Prostate gland (tissue), 2 donors: ENCODE measurements around the gene ADCY1. TPM values are rescaled to one million over a fixed set of nuclear protein-coding genes. Genes with fewer than 3 reads are reported as not detected.

Source experiments
- DNase-seq: peaks from one replicate; pipeline ENCODE4 v3.0.0-alpha.2; 2019; ENCODE audit warnings: low spot score
- H3K27ac ChIP-seq, 2 donors: fragments of 200-600 bp; sonication (generic); 2 replicates each; pipeline ENCODE4 v1.5.1; 2017 to 2019
- H3K27me3 ChIP-seq: fragments of 200-600 bp; sonication (generic); replicated peaks from 2 replicates; pipeline ENCODE4 v1.5.1; 2019; ENCODE audit not compliant: insufficient read depth
- H3K36me3 ChIP-seq, 2 donors: fragments of 200-600 bp; sonication (generic); 1 replicate in 1 of 2; 2 replicates in 1 of 2; pipeline versions ENCODE4 v1.5.1 to v1.8.1; 2017 to 2019
- H3K4me1 ChIP-seq: fragments of 200-600 bp; sonication (generic); replicated peaks from 2 replicates; pipeline ENCODE4 v1.5.1; 2019
- H3K4me3 ChIP-seq, 2 donors: fragments of 200-600 bp; sonication (generic); 2 replicates each; pipeline ENCODE4 v1.5.1; 2017 to 2019
- H3K9me3 ChIP-seq: fragments of 200-600 bp; sonication (generic); 2 replicates; pipeline ENCODE4 v1.5.1; 2017
- CTCF ChIP-seq, 4 experiments: fragments of 200-600 bp in 2 of 4; fragments of 450-650 bp in 2 of 4; sonication (generic) in 2 of 4; IDR thresholded peaks; 1 replicate in 3 of 4; 2 replicates in 1 of 4; pipeline ENCODE4 v1.5.1; 2016 to 2019; ENCODE audit warnings: antibody characterized with exemption in 4 of 4, mild to moderate bottlenecking in 2 of 4, moderate library complexity in 2 of 4
- POLR2A ChIP-seq: fragments of 450-650 bp; IDR thresholded peaks from one replicate; pipeline ENCODE4 v1.6.1; 2016; ENCODE audit warnings: antibody characterized with exemption, mild to moderate bottlenecking
- POLR2AphosphoS5 ChIP-seq: sonication (generic); formaldehyde crosslinking; IDR thresholded peaks from one replicate; pipeline ENCODE4 v1.6.1; 2017; ENCODE audit warnings: antibody characterized with exemption
- WGBS: methylation state at CpG from one replicate; pipeline ENCODE4 v1.1.5; 2018; 5-methylcytosine and 5-hydroxymethylcytosine counted together
- intact Hi-C: fragments of 100-400 bp; cut with DNase I; formaldehyde crosslinking; loops from one replicate; pipeline ENCODE4 v1.14.2; 2022
- total RNA-seq, 2 donors: library from RNA; depleted of rRNA; stranded (reverse); fragments of >200 nt; gene quantifications; one replicate each; pipeline ENCODE4 v1.1.0, GENCODE V29; 2016

The ADCY1 gene
- total RNA-seq, 2 donors from 2014 or later = 4.5 to 17.0 TPM

DNA sequence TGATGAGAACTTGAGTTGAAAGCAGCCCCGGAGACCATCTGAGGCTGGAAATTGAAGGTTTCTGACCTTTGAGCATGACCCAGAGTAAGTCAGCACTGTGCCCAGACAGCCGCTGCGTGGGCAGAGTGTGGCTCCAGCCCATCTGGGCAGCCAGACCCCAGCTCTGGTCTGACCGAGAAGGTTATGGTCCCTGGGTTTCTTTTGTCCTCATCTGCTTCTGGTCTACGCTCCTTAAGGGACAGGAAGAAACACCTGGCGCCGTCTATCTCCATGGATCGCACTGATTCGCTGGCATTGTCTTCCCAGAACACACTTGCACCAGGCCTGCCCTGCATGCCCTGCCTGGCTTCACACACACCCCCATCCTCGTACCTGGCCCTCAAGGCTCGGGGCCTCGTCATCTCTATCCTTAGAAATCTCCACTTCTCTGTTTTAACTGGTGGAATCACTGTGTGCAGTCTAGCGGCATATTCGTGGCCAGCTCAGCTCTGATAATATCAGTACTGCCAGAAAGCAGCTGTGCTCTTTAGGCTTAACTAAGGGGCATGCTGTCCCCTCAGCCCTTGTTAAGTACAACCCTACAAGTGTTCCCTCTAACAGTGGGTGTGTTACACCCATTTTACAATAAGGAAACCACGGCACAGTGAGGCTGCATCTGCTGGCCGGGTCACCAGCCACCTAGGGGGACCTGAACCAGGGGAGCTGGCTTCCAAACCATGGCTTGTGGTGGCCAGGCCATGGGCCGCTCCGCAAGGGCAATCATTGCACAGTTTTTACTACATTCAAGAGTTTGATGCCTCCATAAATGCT is 127.7 kb downstream of the ADCY1 start:
- H3K9me3 ChIP-seq = no peaks in the 10 kb centered on the region
- WGBS = 77% methylated on average over 18 of the region's 18 CpGs
- H3K36me3 ChIP-seq = no peaks in the 10 kb centered on the region
- no peak overlapping the region for H3K4me3 ChIP-seq
- H3K27ac ChIP-seq = peak overlapping the region; percentile 18 to 47
- TF ChIP-seq POLR2AphosphoS5 = no peak
- TF ChIP-seq POLR2A = no peak
- no peak for TF ChIP-seq CTCF (IDR thresholded peaks at IDR 0.05)
- H3K4me1 ChIP-seq = no peaks in the 10 kb centered on the region
- no peaks in the 10 kb centered on the region for H3K27me3 ChIP-seq
- intact Hi-C loops = no loop called here
- DNase-seq = no peak

GRCh38 chr7:45702751-45703150 is 128.6 kb downstream of the ADCY1 start:
- Histone ChIP-seq H3K4me1 (no peaks in the 10 kb centered on the region), H3K36me3 (no peaks in the 10 kb centered on the region), H3K4me3 (no peak overlapping the region), H3K27me3 (no peaks in the 10 kb centered on the region), H3K9me3 (no peaks in the 10 kb centered on the region), H3K27ac (peak overlapping the region in 1 of 2 donors; percentile 18)
- DNase-seq = no peak
- 98% methylated on average over 5 of the region's 5 CpGs for WGBS
- TF ChIP-seq POLR2A = no peak
- no peak for TF ChIP-seq CTCF (IDR thresholded peaks at IDR 0.05)
- no peak for TF ChIP-seq POLR2AphosphoS5
- intact Hi-C loops = no loop called here

- WGBS = 91% methylated on average over 20 of the region's 20 CpGs
- DNase-seq = no peak
- H3K4me1 ChIP-seq = no peaks in the 10 kb centered on the region
- H3K27ac ChIP-seq = no peak overlapping the region
- H3K27me3 ChIP-seq = no peaks in the 10 kb centered on the region
- TF ChIP-seq POLR2A (no peak), CTCF (IDR thresholded peaks at IDR 0.05) (no peak), POLR2AphosphoS5 (no peak)
- H3K36me3 ChIP-seq = no peaks in the 10 kb centered on the region
- H3K9me3 ChIP-seq = no peaks in the 10 kb centered on the region
- H3K4me3 ChIP-seq = no peak overlapping the region
- intact Hi-C loops = no loop called here
These were observed 129.2 kb downstream of the ADCY1 start for GRCh38 chr7:45703373-45703821.

GRCh38 chr7:45703911-45704682 is 129.9 kb downstream of the ADCY1 start:
- WGBS = 81% methylated on average over 13 of the region's 13 CpGs
- no peak for TF ChIP-seq POLR2A
- no peak for TF ChIP-seq CTCF (IDR thresholded peaks at IDR 0.05)
- TF ChIP-seq POLR2AphosphoS5 = no peak
- Histone ChIP-seq H3K4me1 (no peaks in the 10 kb centered on the region), H3K27me3 (no peaks in the 10 kb centered on the region), H3K36me3 (no peaks in the 10 kb centered on the region), H3K27ac (no peak overlapping the region), H3K9me3 (no peaks in the 10 kb centered on the region), H3K4me3 (no peak overlapping the region)
- intact Hi-C loops = no loop called here
- DNase-seq = no peak
